Pancreas (tissue), 10 donors: ENCODE results near the gene PIP5K1B. TPM values are rescaled to one million over a fixed set of nuclear protein-coding genes. Genes with fewer than 3 reads are reported as not detected.
A peak's percentile ranks its signal among the peaks of the same experiment; 100 is the strongest.

ENCODE experiments used
- ATAC-seq, 4 donors: fragments of 200-7000 bp; cut with Tn5 transposase; one replicate each; pipeline versions ENCODE4 v1.8.0 to v1.9.1; 2020; ENCODE audit warnings: mild to moderate bottlenecking in 4 of 4, moderate library complexity in 4 of 4
- DNase-seq, 6 donors: peaks; one replicate each; pipeline ENCODE4 v3.0.0-alpha.2; 2020
- FAIRE-seq: peaks from 2 replicates; lab custom pipeline; 2012; peaks lifted over from hg19 to GRCh38; lab: Jason Lieb, UNC
- H3K27ac ChIP-seq, 4 donors: fragments of 200-600 bp; sonication (generic); 1 replicate in 3 of 4; 2 replicates in 1 of 4; pipeline versions ENCODE4 v1.5.0 to v1.8.0; 2020
- H3K27me3 ChIP-seq, 4 donors: fragments of 200-600 bp; one replicate each; pipeline ENCODE4 v1.8.0; 2021
- H3K36me3 ChIP-seq, 3 donors: fragments of 200-600 bp; sonication (generic) in 1 of 3; one replicate each; pipeline versions ENCODE4 v1.5.0 to v1.8.0; 2020 to 2021
- H3K4me1 ChIP-seq, 3 donors: fragments of 200-600 bp; one replicate each; pipeline ENCODE4 v1.8.0; 2021
- H3K4me3 ChIP-seq, 4 donors: fragments of 200-600 bp; sonication (generic) in 2 of 4; one replicate each; pipeline versions ENCODE4 v1.5.0 to v1.8.0; 2020 to 2021
- H3K9me3 ChIP-seq, 4 donors: fragments of 200-600 bp; one replicate each; pipeline ENCODE4 v1.8.0; 2021
- WGBS, 2 donors: extraction: QIAGEN DNeasy Blood & Tissue Kit; methylation state at CpG; one replicate each; pipeline ENCODE4 v1.1.7; 2013; 5-methylcytosine and 5-hydroxymethylcytosine counted together
- intact Hi-C, 3 donors: fragments of 100-400 bp; cut with DNase I; formaldehyde crosslinking; loops; one replicate each; pipeline versions ENCODE4 v1.11.1 to v1.14.2; 2022
- polyA plus RNA-seq, 2 donors: library from polyadenylated mRNA; stranded (reverse); fragments of 200-250 nt; gene quantifications; one replicate each; pipeline ENCODE4 v1.2.3, GENCODE V29; 2013
- total RNA-seq, 6 donors: library from RNA; stranded (reverse); fragmentation: NEBNext Ultra II Directional in 4 of 6; extraction: Animal tissue kit (Norgen Biotek cat#: 25700) in 4 of 6; gene quantifications; one replicate each; pipeline versions ENCODE4 v1.2.1 to v1.2.4, GENCODE V29; 2021 to 2023
- TF ChIP-seq, protein P1 (sequence below), 4 donors: fragments of 200-600 bp; sonication (generic) in 3 of 4; IDR thresholded peaks; one replicate each; pipeline versions ENCODE4 v1.5.0 to v1.8.0; 2021; ENCODE audit warnings: antibody characterized with exemption in 4 of 4
- donor health status: healthy with polysubstance abuse.
- donor health status: DM: no; HTN: no; CAD: no; lungs with moderate emphysema.
- donor health status: DM: no; HTN: no; CAD: no.
- donor health status: control.
- donor health status: control.
- donor health status: Bipolar disorder and iron deficiency.
- donor health status: DM: yes; HTN: yes; CAD: no.
- donor health status: DM: no; HTN: no; CAD: no.
- donor health status: DM: no; HTN: no; CAD: no.
- donor health status: DM: yes; HTN: yes; CAD: no.

Gene PIP5K1B
- total and polyA plus RNA-seq, 8 donors: 1.3 to 6.9 (median 6.2) TPM

DNA sequence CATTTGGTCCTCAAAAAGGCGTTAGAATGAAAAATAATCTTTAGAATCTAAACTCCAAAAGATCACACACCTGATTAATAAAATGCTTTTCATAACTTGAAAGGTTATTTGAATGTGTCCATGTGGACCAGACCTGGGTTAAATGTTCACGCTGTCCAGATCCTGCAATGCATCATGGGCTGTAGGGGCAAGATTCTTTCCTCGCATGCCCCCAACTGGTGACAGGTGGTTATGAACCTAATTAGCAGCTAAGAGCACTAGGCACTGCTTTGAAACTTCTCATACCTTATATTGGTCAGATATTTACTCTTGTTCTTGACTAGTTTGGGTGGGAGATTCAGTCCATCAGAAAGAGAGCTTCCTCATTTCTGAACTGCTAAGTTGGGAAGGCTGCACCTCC is 19.3 kb upstream of the PIP5K1B start:
- FAIRE-seq: no peak
- TF ChIP-seq, protein P1, sequence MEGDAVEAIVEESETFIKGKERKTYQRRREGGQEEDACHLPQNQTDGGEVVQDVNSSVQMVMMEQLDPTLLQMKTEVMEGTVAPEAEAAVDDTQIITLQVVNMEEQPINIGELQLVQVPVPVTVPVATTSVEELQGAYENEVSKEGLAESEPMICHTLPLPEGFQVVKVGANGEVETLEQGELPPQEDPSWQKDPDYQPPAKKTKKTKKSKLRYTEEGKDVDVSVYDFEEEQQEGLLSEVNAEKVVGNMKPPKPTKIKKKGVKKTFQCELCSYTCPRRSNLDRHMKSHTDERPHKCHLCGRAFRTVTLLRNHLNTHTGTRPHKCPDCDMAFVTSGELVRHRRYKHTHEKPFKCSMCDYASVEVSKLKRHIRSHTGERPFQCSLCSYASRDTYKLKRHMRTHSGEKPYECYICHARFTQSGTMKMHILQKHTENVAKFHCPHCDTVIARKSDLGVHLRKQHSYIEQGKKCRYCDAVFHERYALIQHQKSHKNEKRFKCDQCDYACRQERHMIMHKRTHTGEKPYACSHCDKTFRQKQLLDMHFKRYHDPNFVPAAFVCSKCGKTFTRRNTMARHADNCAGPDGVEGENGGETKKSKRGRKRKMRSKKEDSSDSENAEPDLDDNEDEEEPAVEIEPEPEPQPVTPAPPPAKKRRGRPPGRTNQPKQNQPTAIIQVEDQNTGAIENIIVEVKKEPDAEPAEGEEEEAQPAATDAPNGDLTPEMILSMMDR (IDR thresholded peaks at IDR 0.05): peak in 3 of 4 donors; percentile 22 to 33 (median 28)

GRCh38 chr9:68690088-68690487 is 15.0 kb upstream of the PIP5K1B start:
- no peaks in the 10 kb centered on the region for H3K4me1 ChIP-seq
- peak overlapping the region in 1 of 4 donors; percentile 17 for H3K27ac ChIP-seq
- H3K9me3 ChIP-seq: no peaks in the 10 kb centered on the region
- FAIRE-seq: no peak
- 5 to 10% methylated on average over 6 of the region's 6 CpGs for WGBS, 2 donors
- no peaks in the 10 kb centered on the region for H3K27me3 ChIP-seq
- H3K36me3 ChIP-seq: no peaks in the 10 kb centered on the region
- TF ChIP-seq, protein P1 (IDR thresholded peaks at IDR 0.05): no peak
- peak; percentile 94 to 96 (median 94) for ATAC-seq
- DNase-seq: peak in 4 of 6 donors; percentile 53 to 62 (median 56)
- H3K4me3 ChIP-seq: no peak overlapping the region
- intact Hi-C loops: no loop called here

More for the DNA sequence above, 19.3 kb upstream of the PIP5K1B start:
- Histone ChIP-seq H3K4me3 (no peak overlapping the region), H3K27ac (no peak overlapping the region), H3K9me3 (no peaks in the 10 kb centered on the region), H3K27me3 (no peaks in the 10 kb centered on the region), H3K36me3 (no peaks in the 10 kb centered on the region), H3K4me1 (no peaks in the 10 kb centered on the region)
- peak in 4 of 6 donors; percentile 43 to 60 (median 49) for DNase-seq
- intact Hi-C loops: loop anchor here in 1 of 3 donors (10.0 kb wide), 1 partner anchor 91 kb away; no protein-coding TSS in a partner anchor
- WGBS, 2 donors: 27 to 43% methylated on average over 3 of the region's 3 CpGs
- peak; percentile 74 to 89 (median 81) for ATAC-seq

DNA sequence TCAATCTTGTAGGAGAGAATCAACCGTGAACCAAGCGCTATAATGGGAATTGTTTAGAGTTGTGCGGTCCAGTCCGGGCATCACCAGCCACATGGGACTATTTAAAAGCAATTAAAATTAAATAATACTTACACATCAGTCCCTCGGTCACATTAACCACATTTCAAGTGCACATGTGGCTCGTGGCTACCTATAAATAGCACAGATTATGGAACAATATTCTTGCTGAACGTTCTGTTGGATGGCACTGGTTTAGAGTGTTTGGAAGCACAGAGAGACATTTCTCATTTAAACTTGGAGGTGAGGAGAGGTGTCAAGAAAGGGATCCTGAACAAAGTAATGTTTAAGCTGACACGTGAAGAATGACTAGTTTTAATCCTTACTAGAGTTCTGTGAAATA is 12.5 kb upstream of the PIP5K1B start:
- ATAC-seq: no peak
- no peak for FAIRE-seq
- no peak overlapping the region for H3K27ac ChIP-seq
- H3K4me3 ChIP-seq: no peak overlapping the region
- H3K4me1 ChIP-seq: no peaks in the 10 kb centered on the region
- no peaks in the 10 kb centered on the region for H3K27me3 ChIP-seq
- no peaks in the 10 kb centered on the region for H3K36me3 ChIP-seq
- WGBS, 2 donors: 77 to 86% methylated on average over 8 of the region's 8 CpGs
- no peak for DNase-seq
- TF ChIP-seq, protein P1 (IDR thresholded peaks at IDR 0.05): no peak
- H3K9me3 ChIP-seq: no peaks in the 10 kb centered on the region
- intact Hi-C loops: no loop called here

DNA sequence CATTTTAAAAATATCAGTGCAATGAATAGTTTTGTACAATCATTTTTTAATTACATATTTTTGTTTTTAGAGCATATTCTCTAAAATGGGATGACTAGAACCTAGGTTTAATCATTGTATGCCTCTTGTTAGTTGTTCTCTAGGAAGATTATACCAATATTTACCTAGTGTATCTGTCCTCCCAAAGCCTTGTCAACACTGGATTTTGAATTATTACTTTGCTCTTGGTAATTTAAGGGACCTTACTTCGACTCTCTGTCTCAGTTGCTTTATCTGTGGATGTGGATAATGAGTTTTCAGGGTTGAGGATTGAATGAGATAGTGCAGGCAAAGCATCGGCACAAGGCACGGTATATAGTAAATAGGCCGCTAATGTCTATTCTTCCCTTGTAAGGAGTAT is 10.9 kb upstream of the PIP5K1B start:
- TF ChIP-seq, protein P1 (IDR thresholded peaks at IDR 0.05): no peak
- H3K36me3 ChIP-seq: no peaks in the 10 kb centered on the region
- no peaks in the 10 kb centered on the region for H3K4me1 ChIP-seq
- no peak for ATAC-seq
- no peaks in the 10 kb centered on the region for H3K9me3 ChIP-seq
- FAIRE-seq: no peak
- H3K27me3 ChIP-seq: no peaks in the 10 kb centered on the region
- intact Hi-C loops: no loop called here
- no peak overlapping the region for H3K27ac ChIP-seq
- H3K4me3 ChIP-seq: no peak overlapping the region
- DNase-seq: no peak
- WGBS, 2 donors: 69 to 74% methylated on average over 4 of the region's 4 CpGs

DNA sequence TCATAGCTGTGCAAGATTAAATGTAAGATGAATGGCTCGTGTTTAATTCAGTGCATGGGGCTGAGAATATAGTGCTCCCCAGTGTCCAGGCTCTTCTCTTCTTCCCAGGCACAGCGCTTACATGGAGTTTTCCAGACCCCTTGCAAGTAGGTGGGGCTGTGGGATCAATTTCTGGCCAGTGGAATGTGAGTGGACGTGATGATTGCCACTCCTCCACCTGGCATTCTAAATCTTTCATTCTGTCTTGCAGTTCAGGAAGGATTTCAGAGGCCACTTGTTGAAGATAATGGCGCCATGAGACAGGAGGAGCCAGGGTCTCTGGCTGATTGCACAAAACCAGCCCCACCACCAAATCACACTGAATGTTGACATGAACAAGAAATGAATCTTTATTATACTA is 7.2 kb upstream of the PIP5K1B start:
- TF ChIP-seq, protein P1 (IDR thresholded peaks at IDR 0.05): no peak
- no peaks in the 10 kb centered on the region for H3K4me1 ChIP-seq
- WGBS, 2 donors: 62 to 64% methylated on average over 4 of the region's 4 CpGs
- no peak overlapping the region for H3K4me3 ChIP-seq
- H3K36me3 ChIP-seq: no peaks in the 10 kb centered on the region
- H3K9me3 ChIP-seq: no peaks in the 10 kb centered on the region
- DNase-seq: no peak
- no peak for ATAC-seq
- no peak overlapping the region for H3K27ac ChIP-seq
- FAIRE-seq: no peak
- H3K27me3 ChIP-seq: no peaks in the 10 kb centered on the region
- intact Hi-C loops: no loop called here
